Measurements from ENCODE around the gene CEP70. TPM values are rescaled to one million over a fixed set of nuclear protein-coding genes. Genes with fewer than 3 reads are reported as not detected.
"Not testable (repeated sequence)": the region's sequence is repeated elsewhere in the genome, so short reads cannot be mapped to it uniquely, and the experiment has no call there.

Gene CEP70
- total RNA-seq, 1 experiment from 2014 or later = 25.0 TPM

GRCh38 chr3:138455801-138456716 lies 138.0 kb downstream of the CEP70 start:
- Histone ChIP-seq H3K9me3 (no peaks in the 10 kb centered on the region), H3K36me3 (ENCODE audit: control insufficient read depth, insufficient read depth, low read length) (no peaks in the 10 kb centered on the region), H3K4me3 (ENCODE audit: low read depth, low read length) (no peak overlapping the region), H3K27me3 (replicated peaks; ENCODE audit: control insufficient read depth, insufficient read depth, low read length) (no peaks in the 10 kb centered on the region), H3K4me1 (0 out of 2 replicates have a peak, but pooled peaks cover 4% of the 10 kb centered on the region)
- POLR2A ChIA-PET = no interaction called here
- no peak overlapping the region for H3K4me3 Mint-ChIP-seq (ENCODE audit: unreplicated experiment)
- no TSS peak for BruUV-seq (replicated peaks)
- intact Hi-C loops (cut with micrococcal nuclease; ENCODE audit: unreplicated experiment) = no loop called here
- H3K9me3 Mint-ChIP-seq (ENCODE audit: unreplicated experiment) = no peaks in the 10 kb centered on the region
- no peak overlapping the region for H3K27ac Mint-ChIP-seq (ENCODE audit: unreplicated experiment)
- peak in 1 of 2 experiments; percentile 4 for DNase-seq
- H3K4me1 Mint-ChIP-seq (ENCODE audit: low read depth, unreplicated experiment) = peaks cover 7% of the 10 kb centered on the region
- no peak for TF ChIP-seq CTCF (IDR thresholded peaks at IDR 0.05; ENCODE audit: insufficient read depth in 1 of 2, low read depth in 1 of 2, low read length in 1 of 2, severe bottlenecking in 1 of 2, unreplicated experiment in 1 of 2)
- CTCF ChIA-PET = no interaction called here
- no peaks in the 10 kb centered on the region for H3K36me3 Mint-ChIP-seq (ENCODE audit: insufficient read depth, unreplicated experiment)
- no peaks in the 10 kb centered on the region for H3K27me3 Mint-ChIP-seq (ENCODE audit: insufficient read depth, unreplicated experiment)

GRCh38 chr3:138453940-138454339 lies 140.1 kb downstream of the CEP70 start:
- intact Hi-C loops (cut with micrococcal nuclease; ENCODE audit: unreplicated experiment); H3K27me3 Mint-ChIP-seq (ENCODE audit: insufficient read depth, unreplicated experiment): not testable (repeated sequence)

GRCh38 chr3:138452436-138452835 lies 141.6 kb downstream of the CEP70 start:
- Mint-ChIP-seq H3K4me1 (ENCODE audit: low read depth, unreplicated experiment) (peaks cover 7% of the 10 kb centered on the region), H3K27ac (ENCODE audit: unreplicated experiment) (no peak overlapping the region), H3K27me3 (ENCODE audit: insufficient read depth, unreplicated experiment) (no peaks in the 10 kb centered on the region), H3K4me3 (ENCODE audit: unreplicated experiment) (no peak overlapping the region), H3K9me3 (ENCODE audit: unreplicated experiment) (no peaks in the 10 kb centered on the region), H3K36me3 (ENCODE audit: insufficient read depth, unreplicated experiment) (no peaks in the 10 kb centered on the region)
- POLR2A ChIA-PET = no interaction called here
- DNase-seq = peak in 1 of 2 experiments; percentile 39
- no TSS peak for BruUV-seq (replicated peaks)
- Histone ChIP-seq H3K4me3 (ENCODE audit: low read depth, low read length) (no peak overlapping the region), H3K9me3 (no peaks in the 10 kb centered on the region), H3K27me3 (replicated peaks; ENCODE audit: control insufficient read depth, insufficient read depth, low read length) (no peaks in the 10 kb centered on the region), H3K4me1 (0 out of 2 replicates have a peak, but pooled peaks cover 4% of the 10 kb centered on the region), H3K36me3 (ENCODE audit: control insufficient read depth, insufficient read depth, low read length) (no peaks in the 10 kb centered on the region)
- intact Hi-C loops (cut with micrococcal nuclease; ENCODE audit: unreplicated experiment) = no loop called here
- CTCF ChIA-PET = no interaction called here
- TF ChIP-seq CTCF (IDR thresholded peaks at IDR 0.05; ENCODE audit: insufficient read depth in 1 of 2, low read depth in 1 of 2, low read length in 1 of 2, severe bottlenecking in 1 of 2, unreplicated experiment in 1 of 2) = no peak

More at GRCh38 chr3:138453940-138454339, 140.1 kb downstream of the CEP70 start:
- H3K4me3 Mint-ChIP-seq (ENCODE audit: unreplicated experiment); H3K36me3 Mint-ChIP-seq (ENCODE audit: insufficient read depth, unreplicated experiment); H3K27me3 ChIP-seq (replicated peaks; ENCODE audit: control insufficient read depth, insufficient read depth, low read length); H3K9me3 ChIP-seq; CTCF ChIA-PET; BruUV-seq (replicated peaks); H3K36me3 ChIP-seq (ENCODE audit: control insufficient read depth, insufficient read depth, low read length); H3K4me3 ChIP-seq (ENCODE audit: low read depth, low read length); H3K27ac Mint-ChIP-seq (ENCODE audit: unreplicated experiment); H3K9me3 Mint-ChIP-seq (ENCODE audit: unreplicated experiment); H3K4me1 ChIP-seq; POLR2A ChIA-PET; H3K4me1 Mint-ChIP-seq (ENCODE audit: low read depth, unreplicated experiment): not testable (repeated sequence)
- peak in 1 of 2 experiments; percentile 13 for DNase-seq
